ACHN (cell line): ENCODE data around the gene BRCA1.
"Not testable (repeated sequence)": the region's sequence is repeated elsewhere in the genome, so short reads cannot be mapped to it uniquely, and the experiment has no call there.

Experiments
- DNase-seq: peaks from one replicate; pipeline ENCODE4 v3.0.0-alpha.2; 2015
- in situ Hi-C: cut with HindIII; loops from 2 replicates; pipeline ENCODE4 v1.10.0; 2017; ENCODE audit warnings: low sequenced_read_pairs, low pct_ligation_motif_present, low pct_unique_long_range_greater_than_20kb

Gene BRCA1

DNA sequence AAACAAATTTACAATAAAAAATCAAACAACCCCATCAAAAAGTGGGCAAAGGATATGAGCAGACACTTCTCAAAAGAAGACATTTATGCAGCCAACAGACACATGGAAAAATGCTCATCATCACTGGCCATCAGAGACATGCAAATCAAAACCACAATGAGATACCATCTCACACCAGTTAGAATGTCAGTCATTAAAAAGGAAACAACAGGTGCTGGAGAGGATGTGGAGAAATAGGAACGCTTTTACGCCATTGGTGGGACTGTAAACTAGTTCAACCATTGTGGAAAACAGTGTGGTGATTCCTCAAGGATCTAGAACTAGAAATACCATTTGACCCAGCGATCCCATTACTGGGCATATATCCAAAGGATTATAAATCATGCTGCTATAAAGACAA, 11.4 kb upstream of the BRCA1 start:
- DNase-seq, in situ Hi-C loops: not testable (repeated sequence)

DNA sequence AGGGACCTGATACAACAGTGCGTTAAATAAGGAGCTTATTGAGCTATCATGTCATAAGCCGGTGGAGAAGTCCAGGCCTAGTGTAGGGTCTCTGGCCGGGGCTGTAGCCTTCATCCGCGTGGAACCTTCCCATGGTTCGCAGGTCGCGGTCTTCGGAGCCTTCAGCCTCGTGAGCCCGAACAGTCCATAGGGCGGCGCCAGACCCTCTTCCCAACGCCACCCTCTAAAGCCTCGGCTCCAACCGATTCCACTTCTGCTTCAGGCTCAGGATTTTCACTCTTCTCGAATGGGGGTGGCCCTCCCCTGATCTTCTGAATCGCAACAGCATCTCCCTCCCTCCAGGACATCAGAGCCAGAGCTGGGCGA, 10.3 kb upstream of the BRCA1 start:
- no peak for DNase-seq
- in situ Hi-C loops, result no loop called here

DNA sequence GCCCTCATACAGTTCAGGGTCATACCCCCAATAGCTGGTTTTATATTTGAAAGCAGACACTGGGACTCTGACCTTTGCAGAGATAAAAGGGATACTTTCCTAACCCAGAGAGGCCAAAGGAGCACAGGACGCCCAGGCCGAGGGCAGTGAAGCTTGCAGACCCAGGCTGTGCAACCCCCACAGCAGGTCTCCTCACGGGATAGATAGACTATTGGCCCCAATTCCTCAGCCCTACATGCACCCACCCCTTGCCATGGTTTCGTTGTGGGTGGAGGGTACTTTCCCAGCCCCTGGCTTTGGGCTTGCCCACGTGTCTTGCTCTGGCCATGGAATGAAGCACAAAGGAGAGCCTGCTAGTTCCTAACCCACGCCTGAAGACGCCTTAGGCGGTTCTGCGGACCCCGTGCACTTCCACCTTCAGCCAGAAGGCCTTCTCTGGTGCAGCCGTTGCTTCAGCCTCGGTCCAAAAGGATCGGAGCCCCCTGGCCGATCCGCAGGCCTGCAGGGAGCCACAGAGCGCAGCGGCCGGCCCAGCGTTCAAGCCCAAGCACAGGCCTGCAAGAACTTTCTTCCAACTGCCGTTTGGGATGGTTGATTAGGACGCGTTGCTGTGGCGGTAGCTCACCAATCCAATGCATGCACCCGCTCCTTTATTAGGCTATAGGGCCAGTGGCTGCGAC, 9.8 kb upstream of the BRCA1 start:
- in situ Hi-C loops, result no loop called here
- no peak for DNase-seq

- in situ Hi-C loops, DNase-seq: not testable (repeated sequence)
Observed at GRCh38 chr17:43133439-43133838, 8.3 kb upstream of the BRCA1 start.

GRCh38 chr17:43132117-43132516, 7.0 kb upstream of the BRCA1 start:
- no peak for DNase-seq
- in situ Hi-C loops, result no loop called here

GRCh38 chr17:43129671-43130010, 4.5 kb upstream of the BRCA1 start:
- in situ Hi-C loops, result no loop called here
- DNase-seq, result no peak

DNA sequence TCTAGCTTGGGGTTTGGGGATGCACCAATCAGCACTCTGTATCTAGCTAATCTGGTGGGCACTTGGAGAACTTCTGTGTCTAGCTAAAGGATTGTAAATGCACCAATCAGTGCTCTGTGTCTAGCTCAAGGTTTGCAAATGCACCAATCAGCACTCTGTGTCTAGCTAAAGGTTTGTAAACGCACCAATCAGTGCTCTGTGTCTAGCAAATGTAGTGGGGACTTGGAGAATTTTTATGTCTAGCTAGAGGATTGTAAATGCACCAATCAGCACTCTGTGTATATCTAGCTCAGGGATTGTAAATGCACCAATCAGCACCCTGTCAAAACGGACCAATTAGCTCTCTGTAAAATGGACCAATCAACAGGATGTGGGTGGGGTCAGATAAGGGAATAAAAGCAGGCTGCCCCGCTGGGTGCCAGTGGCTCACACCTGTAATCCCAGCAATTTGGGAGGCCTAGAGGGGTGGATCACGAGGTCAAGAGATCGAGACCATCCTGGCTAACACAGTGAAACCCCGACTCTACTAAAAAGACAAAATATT, 2.2 kb upstream of the BRCA1 start:
- in situ Hi-C loops, DNase-seq: not testable (repeated sequence)

- in situ Hi-C loops, result no loop called here
Observed at GRCh38 chr17:43126911-43127290, 1.7 kb upstream of the BRCA1 start.

GRCh38 chr17:43125967-43126910, 1.1 kb upstream of the BRCA1 start:
- in situ Hi-C loops, result no loop called here
- DNase-seq, result no peak

More at GRCh38 chr17:43126911-43127290, 1.7 kb upstream of the BRCA1 start:
- no peak for DNase-seq

DNA sequence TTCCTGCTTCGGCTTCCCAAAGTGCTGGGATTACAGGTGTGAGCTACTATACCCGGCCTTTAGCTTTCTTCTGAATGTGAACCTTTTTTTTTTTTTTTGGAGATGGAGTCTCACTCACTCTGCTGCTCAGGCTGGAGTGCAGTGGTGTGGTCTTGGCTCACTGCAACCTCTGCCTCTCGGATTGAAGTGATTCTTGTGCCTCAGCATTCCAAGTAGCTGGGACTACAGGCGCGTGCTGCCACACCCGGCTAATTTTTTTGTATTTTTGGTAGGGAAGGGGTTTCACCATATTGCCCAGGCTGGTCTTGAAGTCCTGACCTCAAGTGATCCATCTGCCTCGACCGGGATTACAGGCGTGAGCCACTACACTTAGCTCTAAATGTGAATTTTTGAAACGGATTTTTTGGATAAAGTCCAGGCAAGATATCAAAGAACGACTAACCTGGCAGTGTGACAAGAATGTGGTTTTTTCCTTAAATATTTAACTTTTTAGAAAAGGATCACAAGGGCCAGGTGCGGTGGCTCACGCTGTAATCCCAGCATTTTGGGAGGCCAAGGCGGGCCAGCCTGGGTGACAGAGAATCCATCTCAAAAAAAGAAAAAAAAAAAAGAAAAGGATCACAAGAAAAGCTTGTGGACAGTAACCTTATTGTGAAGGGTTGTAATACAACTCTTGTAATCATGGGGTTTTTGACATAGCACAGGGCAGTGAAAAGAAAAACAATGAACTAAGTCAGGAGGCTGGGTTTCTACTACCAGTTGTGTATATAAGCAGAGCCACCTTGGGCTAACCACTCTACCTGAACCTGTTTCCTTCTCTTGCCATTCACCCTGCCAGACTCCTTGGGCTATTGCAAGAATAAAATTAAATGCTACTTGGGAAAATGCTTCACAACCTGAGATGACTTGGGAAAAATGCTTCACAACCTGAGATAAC, 6.2 kb downstream of the BRCA1 start:
- DNase-seq, result peak; percentile 58
- in situ Hi-C loops, result no loop called here

GRCh38 chr17:43114151-43114552, 11.0 kb downstream of the BRCA1 start:
- peak; percentile 71 for DNase-seq
- in situ Hi-C loops, result no loop called here

- in situ Hi-C loops, result no loop called here
- no peak for DNase-seq
Observed at GRCh38 chr17:43106552-43106951, 18.6 kb downstream of the BRCA1 start.

DNA sequence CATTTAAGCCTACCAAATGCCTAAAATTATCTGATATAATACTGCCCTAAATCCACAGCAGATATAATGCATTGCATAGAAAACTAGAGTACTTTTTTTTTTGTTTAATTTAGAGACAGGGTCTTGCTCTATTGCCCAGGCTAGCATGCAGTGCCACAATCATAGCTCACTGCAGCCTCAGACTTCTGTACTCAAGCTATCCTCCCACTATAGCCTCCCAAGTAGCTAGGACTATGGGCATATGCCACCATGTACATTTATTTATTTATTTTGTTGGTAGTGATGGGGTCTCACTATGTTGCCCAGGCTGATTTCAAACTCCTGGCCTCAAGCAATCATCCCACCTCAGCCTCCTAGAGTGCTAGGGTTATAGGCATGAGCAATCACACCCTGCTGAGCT, 20.0 kb downstream of the BRCA1 start:
- no peak for DNase-seq
- in situ Hi-C loops, result no loop called here

DNA sequence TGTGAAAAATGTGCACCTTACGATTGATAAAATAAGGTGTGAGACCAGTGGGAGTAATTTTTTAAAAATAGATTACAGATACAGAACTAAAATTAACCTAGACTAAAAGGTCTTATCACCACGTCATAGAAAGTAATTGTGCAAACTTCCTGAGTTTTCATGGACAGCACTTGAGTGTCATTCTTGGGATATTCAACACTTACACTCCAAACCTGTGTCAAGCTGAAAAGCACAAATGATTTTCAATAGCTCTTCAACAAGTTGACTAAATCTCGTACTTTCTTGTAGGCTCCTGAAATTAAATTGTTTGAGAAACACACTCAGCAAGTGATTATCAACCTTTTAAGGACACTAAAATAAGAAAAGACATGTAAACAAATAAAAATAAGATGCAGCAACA, 20.5 kb downstream of the BRCA1 start:
- in situ Hi-C loops, result no loop called here
- DNase-seq, result no peak

DNA sequence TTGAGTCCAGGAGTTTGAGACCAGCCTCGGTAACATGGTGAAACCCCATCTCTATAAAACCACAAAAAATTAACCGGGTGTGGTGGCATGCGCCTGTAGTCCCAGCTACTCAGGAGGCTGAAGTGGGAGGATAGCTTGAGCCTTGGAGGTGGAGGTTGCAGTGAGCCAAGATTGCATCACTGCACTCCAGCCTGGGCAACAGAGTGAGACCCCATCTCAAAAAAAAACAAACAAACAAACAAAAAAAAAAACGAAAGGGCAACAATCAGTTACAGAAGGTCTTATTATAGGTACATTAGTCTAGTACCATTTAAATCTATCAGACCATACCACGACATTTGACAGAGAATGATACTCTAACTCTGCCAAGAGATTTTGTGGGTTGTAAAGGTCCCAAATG, 29.8 kb downstream of the BRCA1 start:
- in situ Hi-C loops, DNase-seq: not testable (repeated sequence)

GRCh38 chr17:43094129-43094835, 30.9 kb downstream of the BRCA1 start:
- in situ Hi-C loops, result no loop called here
- no peak for DNase-seq

GRCh38 chr17:43092901-43093300, 32.3 kb downstream of the BRCA1 start:
- in situ Hi-C loops, result no loop called here
- DNase-seq, result no peak

DNA sequence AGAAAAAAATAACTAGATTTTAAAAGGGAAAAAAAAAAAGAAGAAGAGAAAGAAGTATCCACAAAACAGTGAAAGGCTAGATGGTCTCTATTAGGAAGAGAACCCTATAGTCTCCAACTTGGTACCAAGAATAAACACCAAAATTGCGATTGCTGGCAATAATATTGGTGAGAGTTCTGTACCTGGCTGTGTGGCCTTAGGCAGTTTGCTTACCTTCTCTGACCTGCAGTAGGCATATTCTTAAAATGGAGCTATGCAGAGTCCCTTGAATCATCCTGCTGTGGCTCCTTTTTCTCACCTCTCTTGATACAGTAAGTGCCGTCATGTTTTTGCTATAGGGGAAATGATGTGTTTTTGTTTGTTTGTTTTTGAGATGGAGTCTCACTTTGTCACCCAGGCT, 35.1 kb downstream of the BRCA1 start:
- in situ Hi-C loops, result no loop called here
- no peak for DNase-seq
